GM18502 (cell line): ENCODE results near the gene TFDP3.
A peak's percentile ranks its signal among the peaks of the same experiment; 100 is the strongest.

ENCODE experiments used
- ATAC-seq: cut with Tn5 transposase; IDR thresholded peaks from one replicate; pipeline ENCODE4 v1.9.1; 2021; ENCODE audit warnings: mild to moderate bottlenecking; ENCODE audit not compliant: unreplicated experiment, poor library complexity

The TFDP3 gene

GRCh38 chrX:133218329-133218728 lies at the start of gene TFDP3:
TFDP3 (minus strand) TSS chrX:133218354; CDS start chrX:133218259, 95 bp downstream.
- ATAC-seq, result no peak

GRCh38 chrX:133267621-133268020 lies 49.5 kb upstream of the TFDP3 start:
- ATAC-seq, result no peak

- ATAC-seq, result no peak
Observed at GRCh38 chrX:133265331-133265730, 47.2 kb upstream of the TFDP3 start.

- no peak for ATAC-seq
Observed at GRCh38 chrX:133258481-133258880, 40.3 kb upstream of the TFDP3 start.

GRCh38 chrX:133254666-133255065 lies 36.5 kb upstream of the TFDP3 start:
- ATAC-seq, result no peak

GRCh38 chrX:133251204-133251603 lies 33.0 kb upstream of the TFDP3 start:
- no peak for ATAC-seq

- no peak for ATAC-seq
Observed at GRCh38 chrX:133250184-133251100, 32.3 kb upstream of the TFDP3 start.

GRCh38 chrX:133249266-133250058 lies 31.3 kb upstream of the TFDP3 start:
- no peak for ATAC-seq

GRCh38 chrX:133248177-133248576 lies 30.0 kb upstream of the TFDP3 start:
- ATAC-seq, result no peak

- no peak for ATAC-seq
Observed at GRCh38 chrX:133246921-133247320, 28.8 kb upstream of the TFDP3 start.

GRCh38 chrX:133235830-133236229 lies 17.7 kb upstream of the TFDP3 start:
- ATAC-seq, result no peak

- no peak for ATAC-seq
Observed at GRCh38 chrX:133232331-133232730, 14.2 kb upstream of the TFDP3 start.

GRCh38 chrX:133229361-133229760 lies 11.2 kb upstream of the TFDP3 start:
- no peak for ATAC-seq

GRCh38 chrX:133215747-133216146 lies 2.4 kb downstream of the TFDP3 start:
- ATAC-seq, result no peak

GRCh38 chrX:133215017-133215416 lies 3.1 kb downstream of the TFDP3 start:
- ATAC-seq, result peak; percentile 69

GRCh38 chrX:133214301-133214700 lies 3.9 kb downstream of the TFDP3 start:
- no peak for ATAC-seq

- no peak for ATAC-seq
Observed at GRCh38 chrX:133213117-133213516, 5.0 kb downstream of the TFDP3 start.

- ATAC-seq, result no peak
Observed at GRCh38 chrX:133207751-133208150, 10.4 kb downstream of the TFDP3 start.

- ATAC-seq, result no peak
Observed at GRCh38 chrX:133191739-133192039, 26.5 kb downstream of the TFDP3 start.

GRCh38 chrX:133190877-133191738 lies 27.0 kb downstream of the TFDP3 start:
- ATAC-seq, result no peak

GRCh38 chrX:133189195-133189594 lies 29.0 kb downstream of the TFDP3 start:
- ATAC-seq, result no peak
